ENCODE measurements around the gene TBC1D2. TPM values are rescaled to one million over a fixed set of nuclear protein-coding genes. Genes with fewer than 3 reads are reported as not detected.

The TBC1D2 gene
- total RNA-seq, 4 donors from 2014 or later: 4.9 to 9.8 (median 7.8) TPM

DNA sequence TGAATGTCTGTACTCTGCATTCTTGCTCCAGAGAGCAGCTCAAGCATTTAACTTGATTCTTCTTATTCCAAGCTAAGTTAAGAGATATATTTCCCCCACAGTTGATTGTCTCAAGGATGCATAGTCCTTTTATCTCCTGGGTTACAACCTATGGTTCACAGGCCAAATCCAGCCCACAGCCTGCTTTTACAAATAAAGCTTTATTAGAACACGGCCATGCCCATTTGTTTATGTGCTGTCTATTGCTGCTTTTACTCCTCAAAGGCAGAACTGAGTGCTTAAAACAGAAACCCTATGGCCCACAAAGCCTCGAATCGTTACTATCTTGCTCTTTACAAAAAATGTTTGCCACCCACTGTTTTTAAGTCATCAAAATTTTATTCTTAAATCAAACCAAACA lies 25.8 kb downstream of the TBC1D2 start:
- Histone ChIP-seq H3K36me3 (peaks cover 0 to 81% of the 10 kb centered on the region in 2 donors), H3K4me3 (no peak overlapping the region), H3K27me3 (no peaks in the 10 kb centered on the region), H3K9me3 (no peaks in the 10 kb centered on the region), H3K4me1 (no peaks in the 10 kb centered on the region), H3K27ac (no peak overlapping the region)
- 93 to 96% methylated on average over 3 of the region's 3 CpGs for WGBS, 2 donors (ENCODE audit: low coverage in 1 of 2)
- no peak for TF ChIP-seq EP300 (IDR thresholded peaks at IDR 0.05)
- TF ChIP-seq POLR2AphosphoS5 (IDR thresholded peaks at IDR 0.05): no peak
- TF ChIP-seq POLR2A (IDR thresholded peaks at IDR 0.05): no peak
- TF ChIP-seq, protein P1, sequence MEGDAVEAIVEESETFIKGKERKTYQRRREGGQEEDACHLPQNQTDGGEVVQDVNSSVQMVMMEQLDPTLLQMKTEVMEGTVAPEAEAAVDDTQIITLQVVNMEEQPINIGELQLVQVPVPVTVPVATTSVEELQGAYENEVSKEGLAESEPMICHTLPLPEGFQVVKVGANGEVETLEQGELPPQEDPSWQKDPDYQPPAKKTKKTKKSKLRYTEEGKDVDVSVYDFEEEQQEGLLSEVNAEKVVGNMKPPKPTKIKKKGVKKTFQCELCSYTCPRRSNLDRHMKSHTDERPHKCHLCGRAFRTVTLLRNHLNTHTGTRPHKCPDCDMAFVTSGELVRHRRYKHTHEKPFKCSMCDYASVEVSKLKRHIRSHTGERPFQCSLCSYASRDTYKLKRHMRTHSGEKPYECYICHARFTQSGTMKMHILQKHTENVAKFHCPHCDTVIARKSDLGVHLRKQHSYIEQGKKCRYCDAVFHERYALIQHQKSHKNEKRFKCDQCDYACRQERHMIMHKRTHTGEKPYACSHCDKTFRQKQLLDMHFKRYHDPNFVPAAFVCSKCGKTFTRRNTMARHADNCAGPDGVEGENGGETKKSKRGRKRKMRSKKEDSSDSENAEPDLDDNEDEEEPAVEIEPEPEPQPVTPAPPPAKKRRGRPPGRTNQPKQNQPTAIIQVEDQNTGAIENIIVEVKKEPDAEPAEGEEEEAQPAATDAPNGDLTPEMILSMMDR (IDR thresholded peaks at IDR 0.05): no peak
- no peak for ATAC-seq

DNA sequence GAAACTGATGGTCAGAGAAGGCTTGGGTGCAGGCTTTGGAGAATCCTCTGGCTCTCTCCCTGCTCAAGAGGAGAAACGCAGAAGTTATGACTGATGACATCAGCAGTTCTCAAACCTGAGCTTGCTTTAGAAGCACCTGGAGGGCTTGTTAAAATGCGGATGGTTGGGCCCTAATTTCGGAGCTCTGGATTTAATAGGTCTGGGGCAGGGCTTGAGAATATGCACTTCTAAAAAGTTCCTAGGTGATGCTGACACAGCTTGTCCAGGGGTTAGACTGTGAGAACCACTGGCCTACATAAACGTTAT lies 26.4 kb downstream of the TBC1D2 start:
- H3K4me1 ChIP-seq: no peaks in the 10 kb centered on the region
- WGBS, 2 donors (ENCODE audit: low coverage in 1 of 2): 85% methylated on average over 4 of the region's 4 CpGs; no CpG with 5 or more reads in 1 of the 2 donors
- no peak for ATAC-seq
- H3K27ac ChIP-seq: no peak overlapping the region
- H3K9me3 ChIP-seq: no peaks in the 10 kb centered on the region
- TF ChIP-seq, protein P1 (IDR thresholded peaks at IDR 0.05): no peak
- TF ChIP-seq EP300 (IDR thresholded peaks at IDR 0.05) (no peak), POLR2A (IDR thresholded peaks at IDR 0.05) (no peak), POLR2AphosphoS5 (IDR thresholded peaks at IDR 0.05) (no peak)
- H3K27me3 ChIP-seq: no peaks in the 10 kb centered on the region
- H3K4me3 ChIP-seq: no peak overlapping the region
- H3K36me3 ChIP-seq: peaks cover 0 to 75% of the 10 kb centered on the region in 2 donors

DNA sequence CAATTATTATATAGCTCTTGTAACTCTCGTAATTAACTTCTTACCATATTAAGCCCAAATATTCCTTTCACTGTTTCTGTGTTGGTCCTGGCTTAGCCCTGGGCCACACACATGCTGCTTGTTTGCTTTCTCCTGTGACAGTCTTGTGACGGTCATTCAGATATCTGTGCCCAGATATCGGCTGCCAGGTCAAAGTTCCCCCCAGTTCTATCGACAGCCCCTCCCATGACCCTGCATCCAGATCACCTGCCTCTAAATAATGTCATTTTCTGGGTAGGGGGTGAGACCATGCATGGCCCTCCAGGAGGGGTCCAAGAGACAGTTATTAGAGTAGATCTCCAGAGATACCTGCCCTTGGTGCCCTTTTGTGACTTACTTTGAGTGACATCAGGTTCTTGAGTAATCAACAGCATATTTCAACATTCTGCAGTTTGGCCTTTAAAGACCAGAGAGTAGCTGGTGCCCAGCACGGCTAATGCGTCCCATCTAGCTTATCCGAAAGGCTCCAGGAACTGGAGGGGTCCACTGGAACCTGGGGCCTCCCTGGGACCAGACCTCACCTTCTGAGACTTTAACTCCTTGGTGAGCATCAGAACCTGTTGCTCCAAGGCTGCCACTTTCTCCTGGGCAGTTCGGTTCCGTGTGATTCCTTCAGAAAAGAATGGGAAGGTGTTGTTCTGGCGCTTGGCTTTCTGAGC lies 26.9 kb downstream of the TBC1D2 start:
- TF ChIP-seq POLR2AphosphoS5 (IDR thresholded peaks at IDR 0.05): no peak
- TF ChIP-seq, protein P1 (IDR thresholded peaks at IDR 0.05): no peak
- TF ChIP-seq POLR2A (IDR thresholded peaks at IDR 0.05): no peak
- TF ChIP-seq EP300 (IDR thresholded peaks at IDR 0.05): no peak
- peaks cover 0 to 74% of the 10 kb centered on the region in 2 donors for H3K36me3 ChIP-seq
- WGBS, 2 donors (ENCODE audit: low coverage in 1 of 2): 67 to 68% methylated on average over 5 to 7 of the region's 10 CpGs
- H3K9me3 ChIP-seq: no peaks in the 10 kb centered on the region
- no peaks in the 10 kb centered on the region for H3K4me1 ChIP-seq
- ATAC-seq: no peak
- no peak overlapping the region for H3K27ac ChIP-seq
- no peak overlapping the region for H3K4me3 ChIP-seq
- no peaks in the 10 kb centered on the region for H3K27me3 ChIP-seq

DNA sequence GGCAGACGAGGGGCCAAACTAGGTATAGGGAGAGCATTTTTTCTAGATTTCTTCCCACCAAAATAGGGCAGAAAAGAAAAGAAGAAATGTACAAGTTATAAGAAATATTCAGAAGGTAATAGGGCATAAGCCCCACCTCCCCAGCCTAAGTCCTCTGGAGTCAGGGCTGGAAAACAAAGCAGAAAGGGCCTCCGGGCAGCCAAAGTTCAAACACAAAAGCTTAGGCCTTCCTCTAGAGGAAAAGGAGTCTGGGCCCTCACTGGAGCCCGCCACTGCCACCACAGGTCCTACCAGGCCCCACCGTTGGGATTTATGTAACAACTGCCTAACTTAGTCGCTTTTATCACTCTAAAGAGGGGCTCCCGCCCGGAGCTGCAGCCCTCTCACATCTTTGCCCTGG lies 27.6 kb downstream of the TBC1D2 start:
- no peak for TF ChIP-seq POLR2AphosphoS5 (IDR thresholded peaks at IDR 0.05)
- no peak for TF ChIP-seq EP300 (IDR thresholded peaks at IDR 0.05)
- TF ChIP-seq, protein P1 (IDR thresholded peaks at IDR 0.05): no peak
- no peak for TF ChIP-seq POLR2A (IDR thresholded peaks at IDR 0.05)
- no peaks in the 10 kb centered on the region for H3K9me3 ChIP-seq
- 77 to 86% methylated on average over 5 to 6 of the region's 7 CpGs for WGBS, 2 donors (ENCODE audit: low coverage in 1 of 2)
- no peak for ATAC-seq
- no peaks in the 10 kb centered on the region for H3K27me3 ChIP-seq
- no peak overlapping the region for H3K27ac ChIP-seq
- no peak overlapping the region for H3K4me3 ChIP-seq
- no peaks in the 10 kb centered on the region for H3K4me1 ChIP-seq
- H3K36me3 ChIP-seq: peaks cover 0 to 68% of the 10 kb centered on the region in 2 donors

DNA sequence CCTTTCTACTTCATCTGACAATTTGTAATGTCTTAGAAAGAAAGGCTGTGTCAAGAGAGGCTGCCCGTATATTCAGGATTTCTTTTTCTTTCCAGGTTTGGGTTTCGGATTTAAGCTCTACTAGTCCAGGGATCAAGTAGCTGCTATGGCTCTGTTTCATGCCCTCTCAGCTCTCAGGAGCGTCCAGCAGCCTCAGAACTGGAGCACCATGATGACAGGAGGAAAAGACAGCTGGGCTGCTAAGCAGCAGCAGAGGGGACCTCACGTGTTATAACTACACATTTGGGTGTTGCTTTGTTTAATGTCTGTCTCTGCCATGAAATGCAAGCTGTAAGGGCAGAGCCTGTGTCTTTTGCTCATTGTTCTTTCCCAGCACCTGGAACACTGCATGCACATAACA lies 28.5 kb downstream of the TBC1D2 start:
- H3K4me3 ChIP-seq: no peak overlapping the region
- H3K36me3 ChIP-seq: peaks cover 0 to 60% of the 10 kb centered on the region in 2 donors
- H3K4me1 ChIP-seq: no peaks in the 10 kb centered on the region
- ATAC-seq: no peak
- TF ChIP-seq POLR2A (IDR thresholded peaks at IDR 0.05): no peak
- no peak for TF ChIP-seq EP300 (IDR thresholded peaks at IDR 0.05)
- TF ChIP-seq, protein P1 (IDR thresholded peaks at IDR 0.05): no peak
- no peak for TF ChIP-seq POLR2AphosphoS5 (IDR thresholded peaks at IDR 0.05)
- H3K27ac ChIP-seq: no peak overlapping the region
- 81 to 82% methylated on average over 3 to 4 of the region's 4 CpGs for WGBS, 2 donors (ENCODE audit: low coverage in 1 of 2)
- H3K9me3 ChIP-seq: no peaks in the 10 kb centered on the region
- H3K27me3 ChIP-seq: no peaks in the 10 kb centered on the region

Data from gastroesophageal sphincter (tissue), 4 donors.